Keratinocyte (primary cell): ENCODE results near the gene BRICD5. TPM values are rescaled to one million over a fixed set of nuclear protein-coding genes. Genes with fewer than 3 reads are reported as not detected.

Source experiments
- DNase-seq: peaks from one replicate; pipeline ENCODE4 v3.0.0-alpha.2; 2011; ENCODE audit warnings: low read depth, missing footprints, low spot score
- FAIRE-seq: peaks from 2 replicates; lab custom pipeline; 2011; peaks lifted over from hg19 to GRCh38; lab: Jason Lieb, UNC
- H2AFZ ChIP-seq: 2 replicates; pipeline ENCODE4 v1.6.0; 2012; ENCODE audit warnings: low read length, control low read depth, inconsistent platforms; ENCODE audit not compliant: control insufficient read depth
- H3K27ac ChIP-seq: 2 replicates; pipeline ENCODE4 v1.5.1; 2011; ENCODE audit warnings: low read length; ENCODE audit not compliant: control insufficient read depth, insufficient read depth
- H3K27me3 ChIP-seq: 3 replicates; pipeline ENCODE4 v1.6.0; 2011; ENCODE audit warnings: low read length; ENCODE audit not compliant: control insufficient read depth, insufficient read depth; ENCODE audit errors: extremely low read depth
- H3K36me3 ChIP-seq, 2 experiments: 2 replicates in 1 of 2; 3 replicates in 1 of 2; pipeline ENCODE4 v1.5.1; 2011; ENCODE audit warnings: low read length in 2 of 2, mild to moderate bottlenecking in 1 of 2; ENCODE audit not compliant: control insufficient read depth in 2 of 2, insufficient read depth in 2 of 2; ENCODE audit errors: extremely low read depth in 1 of 2
- H3K4me1 ChIP-seq: 3 replicates; pipeline ENCODE4 v1.5.1; 2011; ENCODE audit warnings: low read length; ENCODE audit not compliant: control insufficient read depth, insufficient read depth; ENCODE audit errors: extremely low read depth
- H3K4me2 ChIP-seq: 3 replicates; pipeline ENCODE4 v1.6.0; 2011; ENCODE audit warnings: low read depth, low read length; ENCODE audit not compliant: control insufficient read depth, insufficient read depth; ENCODE audit errors: extremely low read depth
- H3K4me3 ChIP-seq, 3 experiments: fragments of 200-600 bp in 1 of 3; sonication (generic) in 1 of 3; 2 replicates in 2 of 3; 3 replicates in 1 of 3; pipeline ENCODE4 v1.5.1; 2011 to 2016; ENCODE audit warnings: low read length in 3 of 3, mild to moderate bottlenecking in 3 of 3, control low read depth in 2 of 3, inconsistent platforms in 1 of 3, low read depth in 1 of 3, mixed read lengths in 1 of 3, mixed run types in 1 of 3, moderate library complexity in 1 of 3; ENCODE audit not compliant: control insufficient read depth in 2 of 3, insufficient read depth in 2 of 3; ENCODE audit errors: extremely low read depth in 1 of 3
- H3K79me2 ChIP-seq: 2 replicates; pipeline ENCODE4 v1.6.0; 2012; ENCODE audit warnings: low read length; ENCODE audit not compliant: control insufficient read depth, insufficient read depth
- H3K9ac ChIP-seq: 3 replicates; pipeline ENCODE4 v1.6.0; 2011; ENCODE audit warnings: low read length; ENCODE audit not compliant: control insufficient read depth, insufficient read depth; ENCODE audit errors: extremely low read depth
- H3K9me1 ChIP-seq: 3 replicates; pipeline ENCODE4 v1.6.0; 2011; ENCODE audit warnings: low read length; ENCODE audit not compliant: control insufficient read depth, insufficient read depth; ENCODE audit errors: extremely low read depth
- H3K9me3 ChIP-seq: 2 replicates; pipeline ENCODE4 v1.5.1; 2012; ENCODE audit warnings: low read depth, low read length; ENCODE audit not compliant: control insufficient read depth
- H4K20me1 ChIP-seq: 3 replicates; pipeline ENCODE4 v1.6.0; 2011; ENCODE audit warnings: low read length; ENCODE audit not compliant: control insufficient read depth, insufficient read depth; ENCODE audit errors: extremely low read depth
- CTCF ChIP-seq, 3 experiments: IDR thresholded peaks in 1 of 3; conservative IDR thresholded peaks in 1 of 3; optimal IDR thresholded peaks in 1 of 3; 2 replicates in 2 of 3; 3 replicates in 1 of 3; pipeline versions ENCODE3 to v1.5.1; 2011; ENCODE audit warnings: low read length in 3 of 3, mild to moderate bottlenecking in 3 of 3, moderate library complexity in 2 of 3, control low read depth in 1 of 3, inconsistent platforms in 1 of 3; ENCODE audit not compliant: insufficient read depth in 2 of 3; ENCODE audit errors: extremely low read depth in 1 of 3
- EZH2 ChIP-seq: IDR thresholded peaks from one replicate; pipeline ENCODE4 v1.6.1; 2012; ENCODE audit warnings: inconsistent platforms, mild to moderate bottlenecking, low read length, moderate library complexity
- dilution Hi-C: fragments of 300-500 bp; cut with MboI; formaldehyde crosslinking; loops from one replicate; pipeline ENCODE4 v1.7.0; 2020; ENCODE audit warnings: low sequenced_read_pairs; ENCODE audit not compliant: extremely low pct_ligation_motif_present
- polyA plus RNA-seq, 5 experiments: library from polyadenylated mRNA; depleted of rRNA in 3 of 5; stranded (reverse) in 3 of 5; stranded (forward) in 1 of 5; unstranded in 1 of 5; fragments of >200 nt; gene quantifications; 1 replicate in 1 of 5; 2 replicates in 3 of 5; 3 replicates in 1 of 5; pipeline versions ENCODE4 v1.2.1 to v1.2.3, GENCODE V29; 2011 to 2012; ENCODE audit warnings: missing spikeins in 2 of 5, low read depth in 1 of 5, low replicate concordance in 1 of 5

BRICD5 gene
- polyA plus RNA-seq, 1 donor (not counting 4 experiments of a cell fraction or from before 2014, with no cell fraction given), result 1.8 TPM

- H3K4me3 ChIP-seq, result no peak overlapping the region
- H2AFZ ChIP-seq, result no peak overlapping the region
- FAIRE-seq, result no peak
- H3K4me1 ChIP-seq, result peaks cover 3% of the 10 kb centered on the region
- no peak overlapping the region for H3K4me2 ChIP-seq
- dilution Hi-C loops, result no loop called here
- no peak overlapping the region for H3K27ac ChIP-seq
- no peaks in the 10 kb centered on the region for H3K27me3 ChIP-seq
- no peak for TF ChIP-seq CTCF (optimal IDR thresholded peaks at IDR 0.05 in 1 of 3, IDR thresholded peaks at IDR 0.05 in 1 of 3, conservative IDR thresholded peaks at IDR 0.05 in 1 of 3; ENCODE audit: extremely low read depth in 1 of 3, insufficient read depth in 2 of 3, low read length in 3 of 3)
- TF ChIP-seq EZH2, result no peak
- no peaks in the 10 kb centered on the region for H4K20me1 ChIP-seq
- DNase-seq, result no peak
- no peaks in the 10 kb centered on the region for H3K9me3 ChIP-seq
- H3K9me1 ChIP-seq, result no peaks in the 10 kb centered on the region
- H3K9ac ChIP-seq, result no peak overlapping the region
- H3K36me3 ChIP-seq, result peaks cover 21 to 27% of the 10 kb centered on the region in 2 experiments
- peaks cover 7% of the 10 kb centered on the region for H3K79me2 ChIP-seq
Observed at GRCh38 chr16:2244301-2244700, 33.6 kb upstream of the BRICD5 start.

GRCh38 chr16:2243781-2244180 is 33.1 kb upstream of the BRICD5 start:
- H3K9me1 ChIP-seq, result no peaks in the 10 kb centered on the region
- H2AFZ ChIP-seq, result no peak overlapping the region
- TF ChIP-seq CTCF (optimal IDR thresholded peaks at IDR 0.05 in 1 of 3, IDR thresholded peaks at IDR 0.05 in 1 of 3, conservative IDR thresholded peaks at IDR 0.05 in 1 of 3; ENCODE audit: extremely low read depth in 1 of 3, insufficient read depth in 2 of 3, low read length in 3 of 3), result no peak
- TF ChIP-seq EZH2, result no peak
- peaks cover 3% of the 10 kb centered on the region for H3K4me1 ChIP-seq
- H4K20me1 ChIP-seq, result no peaks in the 10 kb centered on the region
- no peak overlapping the region for H3K4me3 ChIP-seq
- H3K27me3 ChIP-seq, result no peaks in the 10 kb centered on the region
- H3K36me3 ChIP-seq, result peaks cover 21 to 27% of the 10 kb centered on the region in 2 experiments
- dilution Hi-C loops, result no loop called here
- H3K27ac ChIP-seq, result no peak overlapping the region
- H3K9ac ChIP-seq, result no peak overlapping the region
- H3K4me2 ChIP-seq, result no peak overlapping the region
- peaks cover 4% of the 10 kb centered on the region for H3K79me2 ChIP-seq
- no peak for DNase-seq
- no peaks in the 10 kb centered on the region for H3K9me3 ChIP-seq
- FAIRE-seq, result no peak
